Activated CD4-positive, alpha-beta T cell treated with anti-CD3 and anti-CD28 coated beads, Interleukin-2, amount 50 U/mL, for 16 hours (primary cell): ENCODE data around the gene MBP.

ENCODE experiments used
- DNase-seq: peaks from one replicate; pipeline ENCODE4 v3.0.0-alpha.2; 2020

The MBP gene

DNA sequence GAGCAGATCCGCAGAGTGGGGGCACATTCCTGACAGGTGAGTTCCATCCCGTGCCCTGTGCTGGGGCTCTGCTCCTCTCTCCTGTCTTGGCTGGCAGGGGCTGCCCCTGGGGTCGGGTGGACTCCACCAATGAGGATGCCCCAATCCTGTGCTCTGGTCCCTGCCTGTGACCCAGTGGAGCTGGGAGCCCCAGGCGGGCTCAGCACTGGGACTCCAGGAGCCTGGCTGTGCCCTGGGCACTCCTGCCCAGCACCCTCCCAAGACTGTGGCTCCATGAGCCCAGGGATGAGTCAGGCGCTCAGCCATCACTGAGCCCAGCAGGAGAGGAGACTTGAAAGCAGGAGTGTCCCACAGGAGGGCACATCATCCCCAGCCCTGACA is 53.9 kb downstream of the MBP start:
- no peak for DNase-seq

DNA sequence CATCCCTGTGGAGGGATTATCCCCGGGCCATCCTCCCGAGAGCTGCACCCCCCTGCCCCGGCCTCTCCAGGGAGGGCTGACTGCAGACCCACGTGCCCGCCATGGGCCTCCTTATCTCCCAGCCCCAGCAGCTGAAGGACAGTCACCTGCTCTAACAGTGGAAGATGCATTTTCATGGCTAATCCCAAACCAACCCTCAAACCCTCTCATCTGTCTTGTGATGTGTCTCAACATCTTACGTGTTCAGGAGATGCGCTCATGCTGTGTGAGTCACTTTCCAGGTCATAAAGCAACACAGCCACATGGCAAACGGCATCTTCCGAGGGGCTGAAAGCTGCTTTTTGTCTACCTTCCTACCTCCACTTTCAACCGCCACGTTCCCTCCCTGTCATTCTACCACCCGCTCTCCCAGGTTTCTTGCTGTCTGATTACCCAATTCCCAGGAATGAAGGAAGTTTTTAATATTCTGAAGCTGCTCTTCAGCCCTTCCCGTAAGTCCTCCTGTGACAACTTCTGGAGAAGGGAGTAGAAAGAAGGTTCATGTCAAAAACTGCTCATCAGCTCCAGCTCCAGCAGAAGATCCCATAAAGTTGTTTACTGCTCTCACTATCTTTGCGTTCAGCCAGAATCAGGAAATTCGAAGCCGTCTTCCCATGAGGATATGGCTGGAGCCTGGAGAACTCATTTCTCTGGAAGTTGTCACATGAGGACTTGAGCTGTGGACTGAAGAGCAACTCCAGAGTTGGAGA is 54.5 kb downstream of the MBP start:
- DNase-seq, result no peak

GRCh38 chr18:77077401-77077800 is 55.2 kb downstream of the MBP start:
- DNase-seq, result no peak

DNA sequence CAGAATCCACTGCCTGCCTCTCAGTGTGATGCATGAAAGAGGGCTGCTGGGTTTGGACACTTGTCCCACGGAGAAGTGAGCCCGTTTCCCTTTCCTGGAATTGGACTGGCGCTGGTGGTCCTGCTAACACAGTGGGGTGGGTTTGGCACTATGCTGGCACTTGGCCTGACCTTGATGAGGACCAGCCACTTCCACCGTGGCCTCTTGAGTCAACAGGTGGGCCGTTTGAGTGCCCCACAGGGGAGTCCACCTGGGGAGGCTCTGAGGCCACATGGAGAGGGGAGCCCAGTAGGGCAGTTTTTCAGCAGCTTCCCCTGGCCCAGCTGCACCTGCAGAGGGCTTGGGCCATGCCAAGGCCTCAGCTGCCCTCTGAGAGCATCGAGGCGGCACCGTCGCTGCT is 56.5 kb downstream of the MBP start:
- no peak for DNase-seq

- DNase-seq, result no peak
These were observed 58.2 kb downstream of the MBP start for GRCh38 chr18:77074431-77074830.

DNA sequence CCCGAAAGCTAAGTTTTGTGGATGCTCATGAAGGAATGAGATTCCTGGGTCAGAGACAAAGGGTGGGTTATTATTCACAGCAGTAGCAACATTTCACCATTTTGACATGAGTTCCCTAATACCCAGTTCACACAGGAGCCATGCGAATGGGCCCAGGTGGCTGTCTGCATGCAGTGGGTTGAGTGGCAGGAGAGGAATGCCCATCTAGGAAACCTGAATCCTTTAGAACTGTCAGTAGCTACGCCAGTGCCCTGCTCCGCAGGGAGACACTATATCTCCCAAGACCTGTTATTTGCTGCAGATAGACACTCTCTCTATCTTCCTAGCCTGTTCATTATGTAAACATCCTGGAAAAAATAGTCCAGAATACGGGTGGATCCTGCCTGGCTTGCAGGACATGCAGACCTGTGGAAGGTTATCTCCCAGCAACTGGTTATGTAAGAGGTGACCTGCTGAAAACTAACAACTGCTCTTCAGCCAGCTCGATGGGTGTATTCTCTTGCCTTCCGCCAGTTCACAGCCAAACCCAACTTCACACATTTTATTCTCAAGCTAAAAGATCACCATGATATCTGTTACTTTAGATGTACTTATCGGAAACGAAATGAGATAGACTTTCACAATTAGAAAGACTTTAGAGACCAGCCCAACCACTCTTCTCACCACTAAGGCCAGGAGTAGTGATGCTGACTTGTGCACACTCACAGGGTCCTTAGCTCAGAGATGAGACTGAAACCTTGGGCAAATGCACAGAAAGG is 59.1 kb downstream of the MBP start:
- DNase-seq, result peak; percentile 79

- DNase-seq, result no peak
These were observed 60.0 kb downstream of the MBP start for GRCh38 chr18:77072566-77072965.

DNA sequence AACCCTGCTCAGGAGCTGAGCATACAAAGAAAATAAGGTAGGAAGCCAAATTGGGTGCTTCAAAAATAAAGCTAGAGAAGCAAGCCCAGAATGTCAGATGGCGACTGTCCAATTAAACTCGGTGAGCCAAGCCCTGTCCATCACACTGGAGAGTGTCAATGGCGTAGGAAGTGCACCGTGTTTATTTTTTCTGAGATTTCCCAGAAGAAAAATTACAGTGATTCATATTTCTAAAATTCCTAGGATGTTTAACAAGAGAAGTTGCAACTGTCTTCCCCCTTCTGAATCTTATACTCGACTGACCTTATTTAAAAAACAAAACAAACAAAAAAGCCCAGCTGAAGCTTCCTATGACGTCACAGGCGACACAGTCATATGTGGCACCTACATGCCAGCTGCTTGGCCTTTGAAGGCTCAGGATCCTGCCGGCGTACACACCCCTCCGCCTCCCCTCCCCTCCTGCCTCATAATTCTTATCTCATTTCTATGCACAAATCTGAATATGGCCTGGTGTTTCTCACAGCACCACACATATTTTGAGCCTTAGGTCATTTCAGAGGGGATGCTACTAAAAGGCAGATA is 60.8 kb downstream of the MBP start:
- peak; percentile 65 for DNase-seq

- no peak for DNase-seq
These were observed 61.5 kb downstream of the MBP start for GRCh38 chr18:77071061-77071460.

- no peak for DNase-seq
These were observed 62.0 kb downstream of the MBP start for GRCh38 chr18:77070627-77071026.

DNA sequence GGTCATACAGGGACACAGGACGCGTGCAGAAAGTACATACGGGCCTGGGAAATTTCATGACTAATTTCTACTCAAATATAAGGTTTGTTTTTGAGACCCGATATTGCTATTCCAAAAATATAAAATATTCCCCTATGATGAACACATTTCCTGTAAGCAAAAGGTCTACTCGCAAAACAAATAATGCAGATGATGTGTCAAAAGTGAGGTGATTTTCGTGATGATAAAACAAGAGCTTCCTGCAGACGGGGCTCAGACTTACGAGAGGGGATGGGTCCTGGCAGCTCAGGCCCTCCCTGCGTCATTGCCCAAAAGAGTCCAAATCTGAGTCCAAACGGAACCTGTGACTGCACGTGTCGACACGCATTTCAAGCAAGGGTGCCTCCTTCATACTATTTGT is 62.7 kb downstream of the MBP start:
- DNase-seq, result peak; percentile 74

DNA sequence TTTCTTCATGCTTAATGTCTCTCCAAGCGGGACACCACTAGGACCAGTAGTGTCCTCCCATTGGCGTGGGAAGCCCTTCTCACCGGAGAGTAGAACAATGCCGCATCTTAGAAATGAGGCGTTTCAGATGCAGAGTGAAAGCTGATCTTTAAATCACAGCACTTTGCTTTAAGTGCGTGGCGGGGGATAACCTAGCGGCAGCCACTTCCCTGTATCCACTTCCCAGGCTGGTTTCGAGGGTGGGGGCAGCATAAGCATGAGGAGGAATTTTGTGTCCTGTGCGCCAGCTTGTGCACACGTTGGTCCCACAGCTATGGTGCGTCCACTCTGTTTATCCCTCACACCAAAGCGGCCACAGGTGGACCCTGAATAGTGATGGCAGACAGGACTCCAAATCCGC is 63.1 kb downstream of the MBP start:
- no peak for DNase-seq

GRCh38 chr18:77068321-77069312 is 64.0 kb downstream of the MBP start:
- DNase-seq, result peak; percentile 71

GRCh38 chr18:77067291-77068061 is 65.1 kb downstream of the MBP start:
- peak; percentile 91 for DNase-seq

- DNase-seq, result no peak
These were observed 65.9 kb downstream of the MBP start for GRCh38 chr18:77066689-77067088.

DNA sequence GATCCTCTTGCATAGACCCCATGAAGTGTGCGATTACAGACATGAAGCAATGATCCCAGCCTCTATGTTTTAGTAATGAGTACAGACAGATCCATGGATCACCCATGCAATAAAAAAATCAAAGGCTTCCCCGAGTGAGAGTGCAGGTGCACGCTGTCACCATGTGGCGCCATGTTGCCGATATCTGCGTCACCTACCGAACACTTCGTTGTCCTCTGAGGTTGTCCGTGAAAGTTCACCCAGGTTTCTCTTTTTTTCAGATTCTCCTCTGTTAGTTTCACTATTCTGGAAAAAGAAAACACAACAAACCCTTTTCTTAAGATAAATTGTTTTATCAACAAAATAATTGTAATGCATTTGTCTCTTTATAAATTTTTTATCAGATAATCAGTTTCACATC is 66.5 kb downstream of the MBP start:
- no peak for DNase-seq

- DNase-seq, result peak; percentile 85
These were observed 67.2 kb downstream of the MBP start for GRCh38 chr18:77065221-77065981.

GRCh38 chr18:77063260-77063659 is 69.3 kb downstream of the MBP start:
- DNase-seq, result peak; percentile 96

DNA sequence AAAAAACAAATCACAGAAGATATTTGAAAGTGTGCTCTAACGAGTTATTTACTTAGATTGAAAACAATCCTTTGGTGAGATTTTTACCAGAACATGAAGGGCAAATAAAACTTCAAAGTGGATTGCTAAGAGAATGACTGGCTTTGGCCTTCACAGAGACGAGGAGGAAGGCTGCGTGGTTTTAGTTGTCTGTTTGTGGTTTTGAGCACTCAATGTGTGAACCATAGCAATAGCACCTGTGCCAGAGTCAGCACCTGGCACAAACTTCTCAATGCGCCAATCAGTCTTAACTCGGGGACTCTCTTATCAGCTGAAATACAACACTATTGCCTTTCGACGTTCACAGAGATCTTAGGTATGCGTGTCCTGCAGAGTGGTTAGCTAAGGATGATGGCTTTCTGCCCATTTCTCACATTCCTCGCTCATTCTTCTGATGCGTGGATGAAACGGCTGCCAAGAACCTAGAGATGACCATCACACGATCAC is 70.0 kb downstream of the MBP start:
- DNase-seq, result peak; percentile 95

DNA sequence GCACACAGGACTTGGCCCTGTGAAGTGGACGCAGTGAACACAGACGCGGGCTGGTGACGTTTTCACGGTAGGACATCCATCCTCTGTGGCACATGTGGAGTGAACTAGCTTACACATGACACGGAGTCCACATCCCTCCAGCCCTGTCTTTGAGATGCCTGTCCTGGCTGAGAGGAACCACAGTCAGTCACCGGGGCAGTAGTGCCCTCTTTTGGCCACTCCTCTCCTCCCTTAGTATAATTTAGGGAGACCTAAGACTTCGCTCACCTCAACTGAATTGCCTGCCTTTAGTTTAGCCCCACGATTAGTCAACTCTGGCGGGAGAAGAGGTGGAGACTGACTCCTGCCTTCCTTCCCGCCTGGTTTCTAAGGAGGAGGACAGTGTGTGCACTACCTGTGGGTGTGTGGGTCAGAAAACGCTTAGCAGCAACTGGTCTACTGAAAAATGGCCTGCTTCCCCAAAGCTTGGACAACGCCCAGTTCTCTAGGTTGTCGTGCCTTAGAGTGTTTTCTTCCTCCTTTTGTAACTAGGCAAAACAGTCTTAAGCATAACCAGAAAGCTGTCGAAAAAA is 70.6 kb downstream of the MBP start:
- DNase-seq, result peak; percentile 74
